Colonic mucosa (tissue), 4 donors: ENCODE results near the gene ADGRL3. TPM values are rescaled to one million over a fixed set of nuclear protein-coding genes. Genes with fewer than 3 reads are reported as not detected.
"Not testable (repeated sequence)": the region's sequence is repeated elsewhere in the genome, so short reads cannot be mapped to it uniquely, and the experiment has no call there.

Experiments used
- DNase-seq: peaks from one replicate; pipeline ENCODE4 v3.0.0-alpha.2; 2020
- H3K27ac ChIP-seq: fragments of 200-600 bp; one replicate; pipeline ENCODE4 v1.8.0; 2021
- H3K27me3 ChIP-seq: fragments of 200-600 bp; one replicate; pipeline ENCODE4 v1.8.0; 2021
- H3K36me3 ChIP-seq: fragments of 200-600 bp; one replicate; pipeline ENCODE4 v1.8.0; 2021
- H3K4me1 ChIP-seq: fragments of 200-600 bp; one replicate; pipeline ENCODE4 v1.8.0; 2021; ENCODE audit warnings: mild to moderate bottlenecking
- H3K4me3 ChIP-seq: fragments of 200-600 bp; one replicate; pipeline ENCODE4 v1.8.0; 2021
- H3K9ac ChIP-seq, 2 donors: one replicate each; pipeline ENCODE4 v1.7.0; 2013; ENCODE audit warnings: control low read depth in 2 of 2, low read depth in 2 of 2, low read length in 2 of 2
- H3K9me3 ChIP-seq: fragments of 200-600 bp; one replicate; pipeline ENCODE4 v1.8.0; 2021
- intact Hi-C: fragments of 100-400 bp; cut with DNase I; formaldehyde crosslinking; loops from one replicate; pipeline ENCODE4 v1.14.1; 2022
- total RNA-seq, 2 donors: library from RNA; stranded (reverse); fragmentation: NEBNext Ultra II Directional in 1 of 2; extraction: Animal tissue kit (Norgen Biotek cat#: 25700) in 1 of 2; gene quantifications; one replicate each; pipeline ENCODE4 v1.2.1, GENCODE V29; 2021
- TF ChIP-seq, protein P1 (sequence below): fragments of 200-600 bp; IDR thresholded peaks from one replicate; pipeline ENCODE4 v1.8.0; 2022; ENCODE audit warnings: antibody characterized with exemption, mild to moderate bottlenecking
- donor health status: healthy.
- donor health status: DM: no; HTN: no; CAD: no.
- donor health status: DM: no; HTN: no; CAD: no.

ADGRL3 gene
- total RNA-seq, 2 donors from 2014 or later, result 4.1 to 4.4 TPM

DNA sequence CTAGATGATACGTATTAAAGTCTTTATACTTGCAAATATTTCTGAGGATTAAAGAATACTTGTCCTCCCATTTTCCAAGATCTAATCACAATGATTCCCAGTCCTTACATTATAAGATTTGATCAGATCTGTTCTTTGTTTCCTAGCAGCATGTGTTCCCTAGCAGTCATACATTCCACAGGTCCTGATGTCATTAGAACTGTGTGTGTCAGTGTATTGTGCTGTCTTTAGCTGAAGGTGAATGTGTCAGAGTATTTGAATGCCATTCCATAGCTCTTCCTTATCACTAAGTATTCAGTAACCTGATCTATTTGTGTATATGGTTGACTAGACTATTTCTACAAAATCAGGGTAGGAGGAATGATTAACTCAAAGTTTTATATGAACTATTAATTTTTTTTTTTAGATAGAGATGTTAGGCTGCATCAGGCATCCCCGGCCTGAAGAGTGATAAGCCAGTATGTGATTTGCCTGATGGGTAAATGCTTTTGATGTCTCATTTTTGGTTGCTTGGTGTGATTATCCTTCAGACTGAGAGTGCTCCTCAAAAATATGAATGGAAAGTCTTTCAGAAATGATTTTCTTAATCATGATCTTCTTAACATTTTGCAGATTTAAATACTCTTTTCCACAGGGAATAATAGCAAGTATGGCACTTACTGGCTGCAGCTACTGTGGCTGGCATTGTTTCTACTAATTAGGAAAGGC is 4.4 kb downstream of the ADGRL3 start:
- TF ChIP-seq, protein P1, sequence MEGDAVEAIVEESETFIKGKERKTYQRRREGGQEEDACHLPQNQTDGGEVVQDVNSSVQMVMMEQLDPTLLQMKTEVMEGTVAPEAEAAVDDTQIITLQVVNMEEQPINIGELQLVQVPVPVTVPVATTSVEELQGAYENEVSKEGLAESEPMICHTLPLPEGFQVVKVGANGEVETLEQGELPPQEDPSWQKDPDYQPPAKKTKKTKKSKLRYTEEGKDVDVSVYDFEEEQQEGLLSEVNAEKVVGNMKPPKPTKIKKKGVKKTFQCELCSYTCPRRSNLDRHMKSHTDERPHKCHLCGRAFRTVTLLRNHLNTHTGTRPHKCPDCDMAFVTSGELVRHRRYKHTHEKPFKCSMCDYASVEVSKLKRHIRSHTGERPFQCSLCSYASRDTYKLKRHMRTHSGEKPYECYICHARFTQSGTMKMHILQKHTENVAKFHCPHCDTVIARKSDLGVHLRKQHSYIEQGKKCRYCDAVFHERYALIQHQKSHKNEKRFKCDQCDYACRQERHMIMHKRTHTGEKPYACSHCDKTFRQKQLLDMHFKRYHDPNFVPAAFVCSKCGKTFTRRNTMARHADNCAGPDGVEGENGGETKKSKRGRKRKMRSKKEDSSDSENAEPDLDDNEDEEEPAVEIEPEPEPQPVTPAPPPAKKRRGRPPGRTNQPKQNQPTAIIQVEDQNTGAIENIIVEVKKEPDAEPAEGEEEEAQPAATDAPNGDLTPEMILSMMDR, result no peak
- Histone ChIP-seq H3K9ac (no peak overlapping the region), H3K9me3 (no peaks in the 10 kb centered on the region), H3K4me3 (no peak overlapping the region), H3K27ac (no peak overlapping the region), H3K27me3 (peaks cover 35% of the 10 kb centered on the region), H3K36me3 (no peaks in the 10 kb centered on the region), H3K4me1 (no peaks in the 10 kb centered on the region)
- no peak for DNase-seq
- intact Hi-C loops, result no loop called here

DNA sequence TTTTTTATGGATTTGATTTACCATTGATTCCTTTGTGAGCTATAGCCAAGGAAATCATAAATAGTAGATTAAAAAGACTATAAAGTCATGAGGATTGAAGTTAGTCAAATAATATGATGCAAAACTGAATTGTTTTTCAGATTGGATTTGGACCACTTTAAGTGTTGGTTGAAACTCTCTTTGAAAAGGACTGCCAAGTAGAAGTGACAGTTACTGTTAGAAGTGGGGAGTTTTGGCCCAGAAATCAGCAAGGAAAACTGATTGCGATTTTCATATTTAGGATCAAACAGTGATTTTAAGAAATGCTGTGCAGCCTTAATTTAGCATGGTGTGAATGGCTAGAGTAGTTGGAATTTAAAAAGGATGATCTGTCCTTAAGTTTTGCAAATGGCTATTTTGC is 4.9 kb downstream of the ADGRL3 start:
- TF ChIP-seq, protein P1, result no peak
- no peak overlapping the region for H3K4me3 ChIP-seq
- DNase-seq, result no peak
- no peaks in the 10 kb centered on the region for H3K36me3 ChIP-seq
- H3K4me1 ChIP-seq, result no peaks in the 10 kb centered on the region
- no peak overlapping the region for H3K27ac ChIP-seq
- H3K27me3 ChIP-seq, result peaks cover 30% of the 10 kb centered on the region
- intact Hi-C loops, result no loop called here
- no peaks in the 10 kb centered on the region for H3K9me3 ChIP-seq
- no peak overlapping the region for H3K9ac ChIP-seq

DNA sequence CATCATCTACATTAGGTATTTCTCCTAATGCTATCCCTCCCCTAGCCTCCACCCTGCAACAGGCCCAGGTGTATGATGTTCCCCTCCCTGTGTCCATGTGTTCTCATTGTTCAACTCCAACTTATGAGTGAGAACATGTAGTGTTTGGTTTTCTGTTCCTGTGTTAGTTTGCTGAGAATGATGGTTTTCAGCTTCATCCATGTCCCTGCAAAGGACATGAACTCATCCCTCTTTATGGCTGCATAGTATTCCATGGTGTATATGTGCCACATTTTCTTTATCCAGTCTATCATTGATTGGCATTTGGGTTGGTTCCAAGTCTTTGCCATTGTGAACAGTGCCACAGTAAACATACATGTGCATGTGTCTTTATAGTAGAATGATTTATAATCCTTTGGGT is 7.0 kb downstream of the ADGRL3 start:
- H3K9ac ChIP-seq, H3K4me3 ChIP-seq, H3K4me1 ChIP-seq, DNase-seq, H3K9me3 ChIP-seq, H3K27ac ChIP-seq, H3K27me3 ChIP-seq, intact Hi-C loops, H3K36me3 ChIP-seq: not testable (repeated sequence)

DNA sequence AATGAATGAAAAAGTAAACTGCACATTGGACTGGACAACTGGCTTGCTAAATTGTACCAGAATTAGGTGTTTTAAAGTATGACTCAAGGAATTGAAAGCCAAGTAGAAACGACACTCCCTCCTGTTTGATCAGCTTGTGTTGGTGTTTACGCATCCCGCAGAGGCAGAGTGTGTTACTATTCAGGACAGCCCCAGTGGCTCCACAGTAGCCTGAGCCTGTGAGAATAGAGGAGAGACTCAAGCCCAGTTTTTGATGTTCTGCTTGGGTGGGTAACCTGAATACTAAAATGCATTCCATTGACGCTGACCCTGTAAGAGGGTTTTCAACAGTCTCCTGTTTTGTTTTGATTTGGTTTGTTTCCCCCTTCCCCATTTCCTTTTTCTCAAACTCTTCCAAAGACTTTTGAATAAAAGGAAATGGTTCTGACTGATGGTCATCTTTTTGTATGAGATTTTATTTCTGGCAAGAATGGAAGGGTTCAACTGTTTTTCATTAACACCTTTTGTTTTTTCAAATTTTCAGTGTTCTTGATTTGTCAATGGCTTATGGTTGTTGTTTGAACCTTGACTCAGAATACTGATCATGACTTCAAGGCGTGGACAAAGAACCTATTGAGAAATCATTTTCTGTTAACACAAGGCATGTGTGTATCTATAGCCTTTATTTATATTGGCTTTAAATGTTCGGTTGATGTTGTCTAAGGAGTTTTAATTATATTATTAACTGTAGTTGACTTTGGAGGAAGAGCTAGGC is 10.2 kb downstream of the ADGRL3 start:
- no peak for DNase-seq
- H3K27me3 ChIP-seq, result no peaks in the 10 kb centered on the region
- TF ChIP-seq, protein P1, result no peak
- no peak overlapping the region for H3K4me3 ChIP-seq
- no peak overlapping the region for H3K27ac ChIP-seq
- intact Hi-C loops, result no loop called here
- no peaks in the 10 kb centered on the region for H3K4me1 ChIP-seq
- no peak overlapping the region for H3K9ac ChIP-seq
- H3K9me3 ChIP-seq, result no peaks in the 10 kb centered on the region
- no peaks in the 10 kb centered on the region for H3K36me3 ChIP-seq

DNA sequence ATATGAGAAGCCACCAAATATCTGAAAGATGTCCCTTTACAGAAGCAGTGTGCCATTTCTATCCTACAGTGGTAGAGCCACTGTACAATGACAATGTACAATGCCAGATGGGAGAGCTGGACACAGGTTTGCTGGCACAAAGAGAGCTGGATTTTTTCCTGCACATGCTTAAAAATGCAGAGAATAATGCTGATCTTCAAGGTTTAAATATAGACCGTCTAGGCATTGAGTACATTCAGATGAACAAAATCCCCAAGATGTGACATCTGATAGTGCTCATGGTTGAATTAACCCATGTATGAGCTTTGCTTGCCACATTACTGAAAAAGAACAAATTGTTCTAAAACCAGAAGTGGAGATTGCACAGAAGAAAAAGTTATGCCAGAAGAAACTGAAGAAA is 11.7 kb downstream of the ADGRL3 start:
- DNase-seq, result no peak
- Histone ChIP-seq H3K9me3 (no peaks in the 10 kb centered on the region), H3K36me3 (no peaks in the 10 kb centered on the region), H3K4me3 (no peak overlapping the region), H3K9ac (no peak overlapping the region), H3K4me1 (no peaks in the 10 kb centered on the region), H3K27me3 (no peaks in the 10 kb centered on the region), H3K27ac (no peak overlapping the region)
- intact Hi-C loops, result no loop called here
- TF ChIP-seq, protein P1, result no peak

DNA sequence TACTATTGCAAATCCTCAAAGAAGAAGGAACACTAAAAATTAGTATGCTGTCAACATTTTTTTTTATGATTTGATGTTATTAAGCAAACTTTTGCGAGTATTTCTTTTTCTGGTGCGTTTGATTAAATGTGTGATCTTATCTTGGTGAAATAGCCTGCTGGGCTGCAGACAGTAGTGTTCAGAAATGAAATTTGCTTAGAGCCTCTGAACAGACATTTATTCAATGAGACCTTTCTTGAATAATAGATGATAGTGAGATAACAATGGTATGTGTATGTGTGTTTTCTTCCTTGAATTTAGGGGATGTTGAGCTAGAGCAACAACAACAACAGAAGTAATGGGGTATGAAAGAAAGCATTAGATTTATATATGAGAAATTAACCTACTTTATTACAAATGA is 12.7 kb downstream of the ADGRL3 start:
- no peaks in the 10 kb centered on the region for H3K27me3 ChIP-seq
- no peak for DNase-seq
- no peak overlapping the region for H3K27ac ChIP-seq
- TF ChIP-seq, protein P1, result no peak
- no peaks in the 10 kb centered on the region for H3K4me1 ChIP-seq
- H3K9me3 ChIP-seq, result no peaks in the 10 kb centered on the region
- H3K4me3 ChIP-seq, result no peak overlapping the region
- no peaks in the 10 kb centered on the region for H3K36me3 ChIP-seq
- H3K9ac ChIP-seq, result no peak overlapping the region
- intact Hi-C loops, result no loop called here
